HG03565 (cell line): Measurements from ENCODE around the gene IP6K1.
"Not testable (repeated sequence)": the region's sequence is repeated elsewhere in the genome, so short reads cannot be mapped to it uniquely, and the experiment has no call there.

Experiments
- ATAC-seq: cut with Tn5 transposase; IDR thresholded peaks from one replicate; pipeline ENCODE4 v1.9.1; 2021; ENCODE audit warnings: mild to moderate bottlenecking, moderate library complexity; ENCODE audit not compliant: unreplicated experiment

IP6K1 gene

DNA sequence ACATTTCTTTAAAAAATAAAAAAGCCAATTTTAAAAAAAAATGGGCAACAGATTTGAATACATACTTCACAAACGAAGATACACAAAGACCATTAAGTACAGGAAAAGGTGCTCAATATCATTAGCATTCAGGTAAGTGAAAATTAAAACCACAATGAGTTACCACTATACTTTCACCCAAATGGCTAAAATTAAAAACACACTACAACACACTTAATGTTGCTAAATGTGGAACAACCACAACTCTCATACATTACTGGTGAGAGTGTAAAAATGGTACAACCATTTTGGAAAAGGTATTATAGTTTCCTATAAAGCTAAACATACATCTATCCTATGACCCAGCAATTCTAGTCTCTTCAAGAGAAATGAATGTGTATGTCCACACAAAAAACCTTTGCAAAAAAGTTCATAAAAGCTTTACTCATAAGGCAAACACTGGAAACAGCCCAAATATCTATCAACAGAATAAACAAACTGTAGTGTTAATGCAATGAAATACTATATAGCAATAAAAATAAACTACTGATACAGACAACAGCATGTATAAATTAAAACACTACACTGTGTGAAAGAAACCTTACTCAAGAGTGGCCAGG is 14.9 kb downstream of the IP6K1 start:
- no peak for ATAC-seq

DNA sequence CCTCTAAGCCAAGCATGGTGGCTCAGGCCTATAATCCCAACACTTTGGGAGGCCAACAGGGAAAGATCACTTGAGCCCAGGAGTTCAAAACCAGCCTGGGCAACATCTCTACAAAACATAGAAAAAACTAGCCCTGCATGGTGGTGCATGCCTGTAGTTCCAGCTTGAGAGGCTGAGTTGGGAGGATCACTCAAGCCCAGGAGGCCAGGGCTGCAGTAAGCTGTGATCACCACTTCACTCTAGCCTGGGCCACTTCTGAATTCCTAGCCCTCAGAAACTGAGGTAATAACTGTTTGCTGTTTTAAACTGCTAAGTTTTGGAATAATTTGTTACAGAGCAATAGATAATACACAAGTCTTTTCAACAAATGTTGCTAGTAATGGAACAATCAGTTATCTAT is 16.4 kb downstream of the IP6K1 start:
- no peak for ATAC-seq

DNA sequence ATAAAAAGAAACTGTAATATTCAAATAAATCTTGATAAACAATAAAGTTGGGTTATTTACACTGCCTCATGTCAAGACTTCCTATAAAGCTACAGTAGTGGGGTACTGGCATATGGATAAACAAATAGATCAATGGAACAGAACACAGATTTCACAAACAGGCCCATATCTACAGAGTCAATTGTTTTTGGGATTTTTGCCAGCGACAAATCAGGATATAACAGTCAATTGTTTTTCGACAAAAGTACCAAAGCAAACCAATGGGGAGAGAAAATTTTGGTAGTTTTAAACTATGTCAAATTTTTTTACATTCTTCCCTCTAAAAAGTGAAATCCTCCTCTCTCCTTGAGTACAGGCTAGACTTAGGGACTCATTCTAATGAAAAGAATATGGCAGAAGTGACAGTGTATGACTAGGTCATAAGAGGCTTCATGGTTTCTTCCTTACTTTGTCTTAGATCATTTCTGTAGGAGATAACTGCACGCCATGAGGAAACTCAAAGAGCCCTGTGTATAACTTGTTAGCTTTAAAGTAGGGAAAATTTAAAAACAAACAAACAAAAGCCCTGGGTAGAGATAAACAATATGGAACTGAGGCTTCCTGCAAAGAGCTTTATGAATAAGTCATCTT is 16.9 kb downstream of the IP6K1 start:
- ATAC-seq, result no peak

DNA sequence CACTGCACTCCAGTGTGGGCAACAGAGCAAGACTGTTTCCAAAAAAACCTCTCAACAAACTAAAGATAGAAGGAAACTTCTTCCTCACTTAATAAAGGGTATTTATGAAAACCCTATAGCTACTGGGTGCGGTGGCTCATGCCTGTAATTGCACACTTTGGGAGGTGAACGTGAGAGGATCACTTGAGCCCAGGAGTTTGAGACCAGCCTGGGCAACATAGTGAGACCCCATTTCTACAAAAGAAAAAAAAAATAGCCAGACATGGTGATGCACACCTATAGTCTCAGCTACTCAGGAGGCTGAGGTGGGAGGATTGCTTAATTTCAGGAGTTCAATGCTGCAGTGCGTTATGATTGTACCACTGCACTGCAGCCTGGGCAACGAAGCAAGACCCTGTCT is 22.4 kb downstream of the IP6K1 start:
- ATAC-seq, result no peak

DNA sequence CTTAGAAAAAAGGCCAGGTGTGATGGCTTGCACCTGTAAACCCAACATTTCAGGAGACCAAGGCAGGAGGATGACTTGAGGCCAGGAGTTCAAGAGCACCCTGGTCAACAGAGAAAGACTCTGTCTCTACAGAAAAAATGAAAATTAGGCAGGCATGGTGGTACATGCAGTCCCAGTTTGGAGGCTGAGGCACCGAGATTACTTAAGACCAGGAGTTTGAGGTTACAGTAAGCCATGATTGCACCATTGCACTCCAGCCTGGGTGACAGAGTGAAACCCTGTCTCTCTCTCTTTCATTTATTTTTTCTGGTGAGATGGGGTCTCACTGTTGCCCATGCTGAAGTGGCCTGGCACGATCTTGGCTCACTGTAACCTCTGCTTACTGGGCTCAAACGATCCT is 24.7 kb downstream of the IP6K1 start:
- ATAC-seq, result no peak

DNA sequence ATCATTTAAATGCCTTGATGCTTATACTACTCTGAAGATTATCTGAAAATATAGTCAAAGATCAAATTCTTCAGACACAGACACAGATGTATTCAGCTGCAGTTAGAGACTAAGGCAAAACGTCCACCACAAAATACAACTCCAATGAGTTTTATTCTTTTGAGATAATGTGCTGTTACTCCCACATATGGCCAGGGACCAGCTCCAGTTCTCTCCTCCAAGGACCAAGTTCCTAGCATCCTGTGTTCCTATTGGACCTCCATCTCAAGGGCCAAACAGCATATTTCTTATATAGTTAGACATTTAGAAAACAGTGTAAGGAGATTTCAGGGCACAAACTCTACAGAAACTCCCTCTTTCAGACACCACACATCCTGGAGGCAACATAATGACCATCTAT is 27.1 kb downstream of the IP6K1 start:
- ATAC-seq, result no peak

DNA sequence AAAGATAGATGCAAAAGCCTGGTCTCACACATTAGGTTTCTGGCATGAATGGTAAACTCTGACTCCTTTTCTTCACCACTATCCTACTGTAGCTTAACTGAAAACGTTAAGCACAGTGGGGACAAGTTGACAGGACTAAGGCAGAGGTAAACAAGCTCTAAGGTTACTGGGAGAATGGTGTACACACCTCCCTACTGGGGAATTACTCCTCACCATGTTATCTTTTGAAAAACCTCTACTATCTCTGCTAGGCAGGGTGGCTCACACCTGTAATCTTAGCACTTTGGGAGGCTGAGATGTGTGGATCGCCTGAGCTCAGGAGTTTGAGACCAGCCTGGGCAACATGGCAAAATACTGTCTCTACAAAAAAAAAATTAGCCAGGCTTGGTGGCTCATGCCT is 29.1 kb downstream of the IP6K1 start:
- no peak for ATAC-seq

DNA sequence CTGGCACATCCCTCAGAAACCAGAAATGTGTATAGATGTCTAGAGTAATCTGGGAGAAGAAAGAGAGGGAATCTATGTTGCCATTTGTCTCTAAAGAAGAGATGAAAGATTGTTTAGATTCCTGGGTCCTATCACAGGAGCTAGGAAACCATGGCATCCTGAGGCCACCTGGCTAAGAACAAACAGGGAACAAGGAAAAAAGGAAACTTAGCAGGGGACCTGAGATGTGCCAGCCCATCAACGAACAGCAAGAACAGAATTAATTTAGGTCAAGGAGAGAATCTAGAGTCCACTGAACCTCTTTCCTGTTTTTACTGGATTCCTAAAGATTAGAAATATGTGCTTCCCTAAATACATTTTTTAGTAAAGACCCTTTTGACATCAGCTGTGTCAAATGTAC is 30.3 kb downstream of the IP6K1 start:
- no peak for ATAC-seq

DNA sequence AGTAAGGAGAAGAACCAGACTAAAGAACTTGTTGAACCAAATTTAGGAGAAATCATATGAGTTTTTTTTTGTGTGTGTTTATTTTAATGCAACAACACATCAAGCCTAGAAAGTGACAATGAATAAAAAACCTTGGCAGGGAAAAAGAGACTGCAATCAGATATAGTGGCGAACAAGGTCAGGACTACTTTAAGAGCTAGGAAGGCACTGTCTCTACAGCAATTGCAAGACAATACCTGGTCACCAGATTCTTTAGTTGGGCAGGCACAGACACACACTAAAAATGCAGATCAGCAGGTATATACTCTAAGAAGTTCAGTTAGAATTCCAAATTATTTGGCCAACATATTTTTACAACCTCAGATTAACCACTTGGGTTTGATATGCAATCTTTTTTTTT is 31.8 kb downstream of the IP6K1 start:
- ATAC-seq, result no peak

DNA sequence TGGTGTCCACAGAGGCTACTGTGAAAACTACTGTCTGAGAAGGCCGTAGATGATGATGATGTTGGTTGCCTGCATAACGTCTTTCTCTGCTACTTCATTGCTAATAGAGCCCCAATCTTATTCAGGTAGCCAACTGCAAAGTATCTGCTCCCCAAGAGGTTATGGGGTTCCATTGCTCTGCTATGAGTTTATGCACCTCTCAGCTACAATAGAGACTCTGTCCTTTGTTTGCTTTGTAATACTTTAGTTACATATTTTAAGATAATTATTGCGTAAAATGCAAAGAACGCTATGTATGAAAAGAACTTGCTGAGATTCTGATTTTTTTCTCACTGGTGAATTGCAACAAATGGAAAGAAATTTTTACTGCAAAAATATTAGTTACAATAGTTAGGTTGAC is 34.8 kb downstream of the IP6K1 start:
- no peak for ATAC-seq

DNA sequence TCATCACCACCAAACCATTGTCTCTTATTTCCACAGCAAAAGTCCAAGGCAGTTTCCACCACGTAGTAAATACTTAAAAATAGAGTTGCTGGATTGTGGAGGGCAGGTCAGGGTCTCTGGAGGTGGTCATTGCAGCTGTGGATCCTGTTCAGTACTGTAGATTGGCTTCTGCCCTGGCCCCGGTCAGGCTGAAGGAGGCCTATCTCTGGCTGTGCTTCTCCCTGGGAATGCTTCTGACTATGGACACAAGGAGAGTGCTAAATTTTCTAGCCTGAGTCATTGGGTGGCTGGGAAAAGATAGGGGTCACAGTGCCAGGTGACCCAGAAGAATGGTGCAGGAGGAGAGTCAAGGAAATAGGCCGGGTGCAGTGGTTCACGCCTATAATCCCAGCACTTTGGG is 36.3 kb downstream of the IP6K1 start:
- no peak for ATAC-seq

DNA sequence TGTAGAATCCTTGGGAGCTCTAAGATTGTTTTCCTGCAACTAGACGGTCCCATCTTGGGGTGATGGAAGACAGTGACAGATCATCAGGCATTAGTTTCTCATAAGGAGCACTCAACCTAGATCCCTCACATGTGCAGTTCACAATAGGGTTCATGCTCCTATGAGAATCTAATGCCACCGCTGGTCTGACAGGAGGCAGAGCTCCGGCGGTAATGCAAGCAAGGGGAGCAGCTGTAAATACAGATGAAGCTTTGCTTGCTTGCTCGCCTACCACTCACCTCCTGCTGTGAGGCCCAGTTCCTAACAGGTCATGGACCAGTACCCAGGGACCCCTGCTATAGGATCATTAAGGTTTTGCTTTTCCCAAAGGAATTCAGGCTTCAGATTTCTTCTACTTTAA is 37.5 kb downstream of the IP6K1 start:
- not testable (repeated sequence) for ATAC-seq

DNA sequence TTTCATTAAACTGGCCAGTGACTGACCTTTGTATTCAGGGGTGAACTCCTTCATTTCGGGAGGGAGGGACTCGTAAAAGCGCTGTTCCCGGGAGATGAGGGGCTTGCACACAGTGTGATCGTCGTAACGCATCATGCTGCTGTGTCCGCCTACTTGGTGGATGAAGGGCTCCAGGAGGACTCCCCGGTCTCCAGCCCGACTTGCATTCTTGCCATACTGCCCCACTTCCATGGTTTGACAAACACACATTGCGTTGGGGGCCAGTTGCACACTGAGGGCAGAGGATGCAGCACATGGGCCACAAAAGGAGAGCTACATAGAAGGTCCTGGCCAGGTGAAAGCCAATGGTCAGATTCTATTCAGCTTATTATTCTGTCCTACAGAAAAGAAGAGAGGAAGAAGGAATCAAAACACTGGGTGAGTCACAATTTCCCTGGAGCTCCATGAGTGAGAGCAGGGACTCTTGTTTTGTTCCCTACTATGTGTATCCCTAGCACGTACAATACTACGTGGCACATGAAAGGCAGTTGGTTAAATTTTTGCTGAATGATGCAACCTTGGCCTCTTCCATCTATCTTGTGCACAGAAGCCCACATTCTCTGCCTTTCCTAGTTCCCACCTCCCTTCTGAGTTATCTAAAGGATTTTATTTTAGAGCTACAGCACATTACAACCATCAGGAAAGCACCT is 38.4 kb downstream of the IP6K1 start:
- no peak for ATAC-seq

DNA sequence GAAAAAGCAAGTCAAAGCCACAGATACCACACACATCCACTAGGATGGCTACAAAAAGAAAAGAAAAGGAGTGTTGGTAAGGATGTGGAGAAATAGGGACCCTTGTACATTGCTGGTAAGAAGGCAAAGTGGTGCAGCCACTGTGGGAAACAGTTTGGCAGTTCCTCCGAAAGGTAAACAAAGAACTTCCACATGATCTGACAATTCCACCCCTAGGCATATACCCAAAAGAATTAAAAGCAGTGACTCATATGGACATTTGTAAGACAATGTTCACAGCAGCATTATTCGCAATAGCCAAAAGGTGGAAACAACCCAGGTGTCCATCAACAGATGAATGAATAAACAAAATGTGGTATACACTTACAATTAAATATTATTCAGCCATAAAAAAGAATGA is 40.4 kb downstream of the IP6K1 start:
- no peak for ATAC-seq

DNA sequence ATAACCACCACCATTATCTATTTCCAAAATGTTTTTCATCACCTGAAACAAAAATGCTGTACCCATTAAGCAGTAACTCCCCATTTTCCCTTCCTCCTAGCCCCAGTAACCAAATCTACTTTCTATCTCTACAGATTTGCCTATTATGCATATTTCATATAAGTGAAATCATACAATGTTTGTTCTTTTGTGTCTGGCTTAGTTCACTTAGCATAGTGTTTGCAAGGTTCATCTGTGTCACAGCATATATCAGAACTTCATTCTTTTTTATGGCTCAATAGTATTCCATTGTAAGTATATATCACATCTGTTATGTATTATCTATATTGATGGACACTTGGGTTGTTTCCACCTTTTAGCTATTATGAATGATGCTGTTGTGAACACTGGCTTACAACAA is 45.9 kb downstream of the IP6K1 start:
- ATAC-seq, result no peak

DNA sequence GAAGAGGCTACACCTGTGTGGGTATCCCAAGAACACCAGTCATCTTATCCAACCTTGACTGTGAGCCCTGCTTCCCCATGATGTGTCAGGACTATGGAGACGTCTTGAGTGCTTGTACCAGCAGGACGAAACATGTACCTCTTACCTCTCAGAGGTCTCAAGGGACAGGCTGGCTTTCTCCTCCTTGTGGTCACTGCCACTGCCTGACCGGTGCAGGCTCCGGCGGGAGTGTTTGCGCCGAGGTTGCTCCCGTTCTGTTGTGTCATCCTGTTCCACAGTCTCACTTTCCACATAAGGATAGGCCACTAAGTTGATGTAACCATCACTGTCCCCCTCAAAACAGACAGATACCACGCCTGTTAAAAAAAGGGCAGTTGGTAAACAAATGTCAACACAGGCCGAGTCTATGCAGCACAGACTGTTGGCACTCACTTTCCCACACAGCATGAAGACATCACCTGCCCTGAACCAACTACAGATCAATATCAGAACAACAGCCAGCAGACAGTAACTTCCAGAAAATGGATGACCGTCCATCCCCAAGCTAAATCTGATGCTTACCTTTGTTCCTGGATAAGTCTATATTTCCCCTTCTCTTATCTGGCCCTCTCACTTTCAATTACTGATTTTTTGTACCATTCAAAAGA is 48.2 kb downstream of the IP6K1 start:
- ATAC-seq, result no peak

DNA sequence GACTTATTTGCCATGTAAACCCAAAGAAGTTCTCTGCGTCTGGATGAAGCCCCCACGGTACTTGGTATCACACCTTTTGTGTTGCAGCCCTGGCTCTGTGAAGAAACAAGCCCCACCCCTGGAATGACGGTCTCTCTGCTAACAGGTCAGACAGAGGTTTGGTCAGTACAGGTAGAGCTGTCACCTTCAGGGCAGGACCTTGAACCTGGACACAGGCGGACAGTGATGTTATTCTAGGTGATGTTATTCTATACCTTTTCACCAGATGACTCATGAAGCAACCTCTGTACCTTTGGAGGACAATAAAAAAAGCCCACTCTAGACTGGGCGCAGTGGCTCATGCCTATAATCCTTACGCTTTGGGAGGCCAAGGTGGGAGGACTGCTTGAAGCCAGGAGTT is 51.6 kb downstream of the IP6K1 start:
- ATAC-seq, result no peak

DNA sequence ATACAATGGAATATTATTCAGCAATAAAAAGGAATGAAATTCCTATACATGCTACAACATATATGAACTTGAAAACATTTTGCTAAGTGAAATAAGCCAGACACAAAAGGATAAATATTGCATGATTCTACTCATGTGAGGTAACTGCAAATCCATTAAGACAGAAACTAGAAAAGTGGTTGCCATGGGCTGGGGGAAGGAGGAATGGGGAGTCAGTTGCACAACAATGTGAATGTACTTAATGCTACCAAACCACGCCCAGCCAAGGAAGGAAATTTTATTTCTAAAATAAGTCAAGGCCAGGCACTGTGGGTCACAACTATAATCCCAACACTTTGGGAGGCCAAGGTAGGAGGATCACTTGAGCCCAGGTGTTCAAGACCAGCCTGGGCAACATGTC is 52.8 kb downstream of the IP6K1 start:
- no peak for ATAC-seq

DNA sequence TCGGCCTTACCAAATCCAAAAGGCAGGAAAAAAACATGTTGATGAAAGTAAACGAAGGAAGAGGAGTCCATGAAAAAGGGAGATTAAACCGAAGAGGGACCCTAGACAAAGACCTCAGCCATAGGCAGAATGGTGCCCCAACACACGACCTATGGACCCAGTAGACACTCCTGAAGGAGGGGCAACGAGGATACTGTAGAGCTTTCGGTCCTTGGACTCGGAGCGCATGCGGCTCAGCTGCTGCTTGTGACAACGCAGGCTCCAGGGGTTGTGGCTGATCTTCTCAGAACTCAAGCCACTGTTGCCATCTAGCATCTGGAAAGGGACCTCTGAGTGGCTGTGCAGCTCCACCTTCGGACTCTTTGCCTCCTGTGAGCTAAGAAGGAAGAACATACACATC is 53.7 kb downstream of the IP6K1 start:
- no peak for ATAC-seq

DNA sequence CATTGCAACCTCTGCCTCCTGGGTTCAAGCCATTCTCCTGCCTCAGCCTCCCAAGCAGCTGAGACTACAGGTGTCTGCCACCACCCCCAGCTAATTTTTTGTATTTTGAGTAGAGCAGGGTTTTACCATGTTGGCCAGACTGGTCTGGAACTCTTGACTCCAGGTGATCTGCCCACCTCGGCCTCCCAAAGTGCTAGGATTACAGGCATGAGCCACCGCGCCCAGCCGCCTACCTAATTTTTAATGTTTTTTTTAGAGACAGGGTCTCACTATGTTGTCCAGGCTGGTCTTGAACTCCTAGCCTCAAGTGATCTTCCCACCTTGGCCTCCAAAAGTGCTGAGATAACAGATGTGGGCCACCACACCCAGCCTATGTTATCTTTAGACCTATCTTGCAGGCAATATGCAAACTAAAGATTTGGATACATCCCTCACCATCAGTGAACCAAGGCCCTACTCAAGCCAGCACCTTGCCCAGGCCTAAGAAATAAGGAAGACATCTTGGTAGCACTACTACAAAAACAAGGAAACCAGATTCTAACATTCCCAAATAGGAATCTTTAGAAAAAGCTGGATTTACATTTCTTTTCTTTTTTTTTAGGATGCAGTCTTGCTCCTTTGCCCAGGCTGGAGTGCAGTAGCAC is 56.3 kb downstream of the IP6K1 start:
- ATAC-seq, result no peak

DNA sequence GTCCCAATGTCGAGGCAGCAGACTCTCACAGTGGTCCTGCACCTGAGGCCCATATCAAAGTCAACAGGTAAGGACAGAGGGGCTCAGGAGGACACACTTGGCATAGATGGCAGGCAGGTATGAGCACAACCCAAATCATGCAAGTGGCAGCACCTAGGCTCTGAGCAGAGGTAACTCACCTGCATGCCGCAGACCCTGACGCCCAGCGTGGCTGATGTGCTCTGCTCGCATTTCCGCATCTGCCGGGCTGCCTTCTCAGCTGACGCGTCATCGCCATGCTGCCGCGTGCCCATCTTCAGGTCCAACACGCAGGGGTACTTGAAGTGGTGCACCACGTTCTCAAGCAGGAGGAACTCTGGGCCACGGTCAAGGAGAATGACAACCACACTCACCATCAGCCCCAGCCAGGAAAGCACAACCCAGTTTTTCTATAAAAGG is 58.4 kb downstream of the IP6K1 start:
- ATAC-seq, result no peak
